ENCODE data around the gene PCDHA9. TPM values are rescaled to one million over a fixed set of nuclear protein-coding genes. Genes with fewer than 3 reads are reported as not detected.

The PCDHA9 gene
- total RNA-seq, 1 donor from 2014 or later: 1.5 TPM

- Mint-ChIP-seq H3K36me3 (peaks cover 46% of the 10 kb centered on the region), H3K4me3 (no peak overlapping the region), H3K27me3 (no peaks in the 10 kb centered on the region), H3K27ac (peak overlapping the region; percentile 6), H3K4me1 (ENCODE audit: unreplicated experiment) (no peaks in the 10 kb centered on the region), H3K9me3 (peaks cover 33% of the 10 kb centered on the region)
- TF ChIP-seq, protein P1, sequence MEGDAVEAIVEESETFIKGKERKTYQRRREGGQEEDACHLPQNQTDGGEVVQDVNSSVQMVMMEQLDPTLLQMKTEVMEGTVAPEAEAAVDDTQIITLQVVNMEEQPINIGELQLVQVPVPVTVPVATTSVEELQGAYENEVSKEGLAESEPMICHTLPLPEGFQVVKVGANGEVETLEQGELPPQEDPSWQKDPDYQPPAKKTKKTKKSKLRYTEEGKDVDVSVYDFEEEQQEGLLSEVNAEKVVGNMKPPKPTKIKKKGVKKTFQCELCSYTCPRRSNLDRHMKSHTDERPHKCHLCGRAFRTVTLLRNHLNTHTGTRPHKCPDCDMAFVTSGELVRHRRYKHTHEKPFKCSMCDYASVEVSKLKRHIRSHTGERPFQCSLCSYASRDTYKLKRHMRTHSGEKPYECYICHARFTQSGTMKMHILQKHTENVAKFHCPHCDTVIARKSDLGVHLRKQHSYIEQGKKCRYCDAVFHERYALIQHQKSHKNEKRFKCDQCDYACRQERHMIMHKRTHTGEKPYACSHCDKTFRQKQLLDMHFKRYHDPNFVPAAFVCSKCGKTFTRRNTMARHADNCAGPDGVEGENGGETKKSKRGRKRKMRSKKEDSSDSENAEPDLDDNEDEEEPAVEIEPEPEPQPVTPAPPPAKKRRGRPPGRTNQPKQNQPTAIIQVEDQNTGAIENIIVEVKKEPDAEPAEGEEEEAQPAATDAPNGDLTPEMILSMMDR (conservative IDR thresholded peaks at IDR 0.05): no peak
- DNase-seq (ENCODE audit: extremely low spot score, unreplicated experiment): no peak
These were observed 34.4 kb downstream of the PCDHA9 start for GRCh38 chr5:140882591-140882899.

GRCh38 chr5:140883373-140883772 is 35.2 kb downstream of the PCDHA9 start:
- DNase-seq (ENCODE audit: extremely low spot score, unreplicated experiment): no peak
- Mint-ChIP-seq H3K36me3 (peaks cover 47% of the 10 kb centered on the region), H3K4me3 (no peak overlapping the region), H3K4me1 (ENCODE audit: unreplicated experiment) (no peaks in the 10 kb centered on the region), H3K27ac (no peak overlapping the region), H3K9me3 (peaks cover 34% of the 10 kb centered on the region), H3K27me3 (no peaks in the 10 kb centered on the region)
- TF ChIP-seq, protein P1 (conservative IDR thresholded peaks at IDR 0.05): no peak

DNA sequence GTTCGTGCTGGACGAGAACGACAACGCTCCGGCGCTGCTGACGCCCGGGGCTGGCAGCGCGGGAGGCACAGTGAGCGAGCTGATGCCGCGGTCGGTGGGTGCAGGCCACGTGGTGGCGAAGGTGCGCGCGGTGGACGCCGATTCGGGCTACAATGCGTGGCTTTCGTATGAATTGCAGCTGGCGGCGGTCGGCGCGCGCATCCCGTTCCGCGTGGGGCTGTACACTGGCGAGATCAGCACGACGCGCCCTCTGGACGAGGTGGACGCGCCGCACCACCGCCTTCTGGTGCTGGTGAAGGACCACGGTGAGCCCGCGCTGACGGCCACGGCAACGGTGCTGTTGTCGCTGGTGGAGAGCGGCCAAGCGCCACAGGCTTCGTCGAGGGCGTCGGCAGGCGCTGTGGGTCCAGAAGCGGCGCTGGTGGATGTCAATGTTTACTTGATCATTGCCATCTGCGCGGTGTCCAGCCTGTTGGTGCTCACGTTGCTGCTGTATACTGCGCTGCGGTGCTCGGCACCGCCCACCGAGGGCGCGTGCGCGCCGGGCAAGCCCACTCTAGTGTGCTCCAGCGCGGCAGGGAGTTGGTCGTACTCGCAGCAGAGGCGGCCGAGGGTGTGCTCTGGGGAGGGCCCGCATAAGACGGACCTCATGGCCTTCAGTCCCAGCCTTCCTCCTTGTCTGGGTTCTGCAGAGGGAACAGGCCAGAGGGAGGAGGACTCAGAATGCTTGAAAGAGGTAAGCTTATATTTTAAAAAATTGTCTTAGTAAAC is 35.9 kb downstream of the PCDHA9 start:
- Mint-ChIP-seq H3K27me3 (no peaks in the 10 kb centered on the region), H3K4me3 (no peak overlapping the region), H3K36me3 (peaks cover 42% of the 10 kb centered on the region), H3K27ac (no peak overlapping the region), H3K4me1 (ENCODE audit: unreplicated experiment) (no peaks in the 10 kb centered on the region), H3K9me3 (peaks cover 29% of the 10 kb centered on the region)
- TF ChIP-seq, protein P1 (conservative IDR thresholded peaks at IDR 0.05): no peak
- no peak for DNase-seq (ENCODE audit: extremely low spot score, unreplicated experiment)

Other genes with a start within 250 kb of the PCDHA9 start
- gene CD14, start 215.2 kb upstream of the PCDHA9 start, total RNA-seq (ENCODE audit: low replicate concordance): 0.17 TPM in 1 of 2 replicates, not detected in the other
- 26.2 and 29.4 TPM in 2 replicates for gene TMCO6, start 208.9 kb upstream of the PCDHA9 start, total RNA-seq (ENCODE audit: low replicate concordance)
- gene NDUFA2, start 200.8 kb upstream of the PCDHA9 start, total RNA-seq (ENCODE audit: low replicate concordance): 65.0 and 66.4 TPM in 2 replicates
- 81.9 and 100 TPM in 2 replicates for gene IK, start 200.6 kb upstream of the PCDHA9 start, total RNA-seq (ENCODE audit: low replicate concordance)
- gene WDR55, start 183.5 kb upstream of the PCDHA9 start, total RNA-seq (ENCODE audit: low replicate concordance): 29.4 and 32.4 TPM in 2 replicates
- 1.6 and 2.6 TPM in 2 replicates for gene DND1, start 174.8 kb upstream of the PCDHA9 start, total RNA-seq (ENCODE audit: low replicate concordance)
- gene HARS1, start 157.0 kb upstream of the PCDHA9 start, total RNA-seq (ENCODE audit: low replicate concordance): 55.3 and 67.7 TPM in 2 replicates
- gene HARS2, start 156.9 kb upstream of the PCDHA9 start, total RNA-seq (ENCODE audit: low replicate concordance): 35.3 and 39.3 TPM in 2 replicates
- gene ZMAT2, start 147.9 kb upstream of the PCDHA9 start, total RNA-seq (ENCODE audit: low replicate concordance): 57.4 and 59.0 TPM in 2 replicates
- gene PCDHA1, start 62.2 kb upstream of the PCDHA9 start, total RNA-seq (ENCODE audit: low replicate concordance): 0.45 TPM in 1 of 2 replicates, not detected in the other
- 1.0 and 3.3 TPM in 2 replicates for gene PCDHA2, start 53.5 kb upstream of the PCDHA9 start, total RNA-seq (ENCODE audit: low replicate concordance)
- gene PCDHA3, start 47.3 kb upstream of the PCDHA9 start, total RNA-seq (ENCODE audit: low replicate concordance): 0.24 and 2.6 TPM in 2 replicates
- 10.7 and 17.7 TPM in 2 replicates for gene PCDHA4, start 41.3 kb upstream of the PCDHA9 start, total RNA-seq (ENCODE audit: low replicate concordance)
- 0.97 and 2.1 TPM in 2 replicates for gene PCDHA5, start 26.8 kb upstream of the PCDHA9 start, total RNA-seq (ENCODE audit: low replicate concordance)
- gene PCDHA6, start 20.4 kb upstream of the PCDHA9 start, total RNA-seq (ENCODE audit: low replicate concordance): 9.3 and 9.6 TPM in 2 replicates
- 2.5 and 6.9 TPM in 2 replicates for gene PCDHA7, start 14.1 kb upstream of the PCDHA9 start, total RNA-seq (ENCODE audit: low replicate concordance)
- gene PCDHA8, start 7.2 kb upstream of the PCDHA9 start, total RNA-seq (ENCODE audit: low replicate concordance): 2.9 TPM in 2 replicates
- 9.9 and 20.3 TPM in 2 replicates for gene PCDHA10, start 7.5 kb downstream of the PCDHA9 start, total RNA-seq (ENCODE audit: low replicate concordance)
- 5.2 and 8.1 TPM in 2 replicates for gene PCDHA11, start 20.6 kb downstream of the PCDHA9 start, total RNA-seq (ENCODE audit: low replicate concordance)
- 10.2 and 27.3 TPM in 2 replicates for gene PCDHA12, start 26.9 kb downstream of the PCDHA9 start, total RNA-seq (ENCODE audit: low replicate concordance)
- gene PCDHA13, start 33.7 kb downstream of the PCDHA9 start, total RNA-seq (ENCODE audit: low replicate concordance): 2.6 and 5.1 TPM in 2 replicates
- gene PCDHAC1, start 77.9 kb downstream of the PCDHA9 start, total RNA-seq (ENCODE audit: low replicate concordance): 6.7 and 9.2 TPM in 2 replicates
- 2.7 and 3.5 TPM in 2 replicates for gene PCDHAC2, start 118.1 kb downstream of the PCDHA9 start, total RNA-seq (ENCODE audit: low replicate concordance)
- 0.05 and 0.24 TPM in 2 replicates for gene PCDHB1, start 203.0 kb downstream of the PCDHA9 start, total RNA-seq (ENCODE audit: low replicate concordance)
- 33.7 and 36.3 TPM in 2 replicates for gene PCDHB2, start 246.2 kb downstream of the PCDHA9 start, total RNA-seq (ENCODE audit: low replicate concordance)

Data from type B pancreatic cell (in vitro differentiated cells).